GM13976 (cell line): ENCODE results near the gene DPM3.

ENCODE experiments used
- DNase-seq: peaks from one replicate; pipeline ENCODE4 v3.0.0; 2012; ENCODE audit warnings: low spot score
- CTCF ChIP-seq: IDR thresholded peaks from 2 replicates; pipeline ENCODE4 v1.5.1; 2012; ENCODE audit warnings: borderline replicate concordance, mild to moderate bottlenecking; ENCODE audit not compliant: insufficient read depth; ENCODE audit errors: extremely low read depth, missing control alignments, control extremely low read depth
- in situ Hi-C: fragments of 300-500 bp; cut with MboI; formaldehyde crosslinking; loops from one replicate; pipeline ENCODE4 v1.12.0; 2022; ENCODE audit warnings: low sequenced_read_pairs, mixed read lengths, inconsistent platforms; ENCODE audit not compliant: unreplicated experiment

DPM3 gene

GRCh38 chr1:155127105-155127966 is 13.0 kb downstream of the DPM3 start, which contains the start of gene EFNA1:
EFNA1 (plus strand) TSS chr1:155127876; CDS start chr1:155127978, 102 bp downstream.
- peak; percentile 67 for DNase-seq
- in situ Hi-C loops = no loop called here
- no peak for TF ChIP-seq CTCF

- no peak for TF ChIP-seq CTCF
- DNase-seq = no peak
- in situ Hi-C loops = no loop called here
Measured at GRCh38 chr1:155126556-155127104, 13.7 kb downstream of the DPM3 start.

GRCh38 chr1:155125946-155126555 is 14.3 kb downstream of the DPM3 start:
- TF ChIP-seq CTCF = no peak
- DNase-seq = no peak
- in situ Hi-C loops = no loop called here

- TF ChIP-seq CTCF = no peak
- in situ Hi-C loops = no loop called here
- no peak for DNase-seq
Measured at GRCh38 chr1:155125511-155125945, 14.8 kb downstream of the DPM3 start.

GRCh38 chr1:155124503-155125463 is 15.5 kb downstream of the DPM3 start:
- DNase-seq = no peak
- in situ Hi-C loops = no loop called here
- TF ChIP-seq CTCF = no peak

- no peak for DNase-seq
- no peak for TF ChIP-seq CTCF
- in situ Hi-C loops = no loop called here
Measured at GRCh38 chr1:155123801-155124200, 16.5 kb downstream of the DPM3 start.
